C4-2B (cell line): Measurements from ENCODE around the gene BTD.
"Not testable (repeated sequence)": the region's sequence is repeated elsewhere in the genome, so short reads cannot be mapped to it uniquely, and the experiment has no call there.

Experiments
- H3K27ac ChIP-seq: fragments of 450-650 bp; 2 replicates; pipeline ENCODE4 v1.5.1; 2017
- CTCF ChIP-seq: fragments of 450-650 bp; conservative IDR thresholded peaks from 2 replicates; pipeline ENCODE4 v1.5.1; 2017; ENCODE audit warnings: mild to moderate bottlenecking
- ZFX ChIP-seq: fragments of 450-650 bp; IDR thresholded peaks from 2 replicates; pipeline ENCODE4 v1.6.1; 2017

Gene BTD

DNA sequence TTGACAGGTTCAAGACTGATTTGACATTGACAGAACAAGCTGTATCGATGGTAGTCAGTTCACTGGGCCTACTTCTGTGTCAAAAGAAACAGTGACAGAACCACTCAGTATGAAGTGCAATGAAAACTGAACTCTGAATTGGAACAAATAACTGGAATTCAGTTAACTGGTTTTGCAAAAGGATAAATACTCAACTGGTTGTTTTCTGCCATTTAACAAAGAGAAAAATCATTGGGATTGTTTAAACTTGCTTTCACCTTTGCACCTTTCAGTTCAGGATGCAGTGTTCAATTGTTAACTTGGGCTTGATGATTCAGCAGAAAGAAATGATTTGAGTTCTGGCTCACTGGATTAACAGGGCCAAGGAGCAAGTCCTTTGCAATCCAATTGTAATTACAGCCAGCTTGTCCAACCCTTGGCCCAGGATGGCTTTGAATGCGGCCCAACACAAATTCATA is 4.9 kb downstream of the BTD start:
- TF ChIP-seq ZFX, result no peak
- H3K27ac ChIP-seq, result no peak overlapping the region; the same call in 1 of the 2 replicates

DNA sequence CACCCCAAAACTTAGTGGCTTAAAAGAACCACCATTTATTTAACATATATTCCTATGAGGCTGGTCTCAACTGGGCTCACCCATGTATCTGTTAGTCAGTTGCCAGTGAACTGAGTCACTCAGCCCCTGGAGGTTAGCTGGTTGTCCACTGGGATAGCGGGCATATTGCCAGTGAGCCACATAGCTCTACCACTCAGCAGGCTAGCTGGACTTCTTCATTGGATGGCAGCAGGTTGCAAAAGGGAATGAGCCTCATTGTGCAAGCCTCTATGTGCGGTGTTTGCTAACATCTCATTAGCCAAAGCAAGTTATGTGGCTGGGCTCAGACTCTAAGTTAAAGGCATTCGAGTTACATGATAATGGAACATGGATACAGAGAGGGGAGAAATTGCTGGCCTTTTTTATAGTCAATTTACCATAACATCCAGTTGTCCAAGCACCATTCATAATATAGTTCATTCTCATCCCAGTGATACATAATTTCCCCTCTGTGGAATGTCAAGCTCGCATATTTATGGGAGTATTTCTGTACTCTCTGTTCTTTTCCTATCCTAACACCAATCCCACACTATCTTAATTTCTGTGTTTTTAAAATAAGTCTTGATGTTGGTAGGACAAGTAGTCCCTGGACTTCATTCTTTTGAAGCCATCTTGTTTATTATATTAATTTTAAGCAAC is 8.7 kb downstream of the BTD start:
- H3K27ac ChIP-seq, result peak overlapping the region; percentile 13; the same call in 1 of the 2 replicates
- TF ChIP-seq CTCF (no peak), ZFX (no peak)

GRCh38 chr3:15611018-15611417 is 9.5 kb downstream of the BTD start:
- peak overlapping the region; percentile 64; the same call in 1 of the 2 replicates for H3K27ac ChIP-seq
- TF ChIP-seq CTCF (no peak), ZFX (no peak)

- no peak overlapping the region for H3K27ac ChIP-seq
Measured at GRCh38 chr3:15612001-15612400, 10.5 kb downstream of the BTD start.

DNA sequence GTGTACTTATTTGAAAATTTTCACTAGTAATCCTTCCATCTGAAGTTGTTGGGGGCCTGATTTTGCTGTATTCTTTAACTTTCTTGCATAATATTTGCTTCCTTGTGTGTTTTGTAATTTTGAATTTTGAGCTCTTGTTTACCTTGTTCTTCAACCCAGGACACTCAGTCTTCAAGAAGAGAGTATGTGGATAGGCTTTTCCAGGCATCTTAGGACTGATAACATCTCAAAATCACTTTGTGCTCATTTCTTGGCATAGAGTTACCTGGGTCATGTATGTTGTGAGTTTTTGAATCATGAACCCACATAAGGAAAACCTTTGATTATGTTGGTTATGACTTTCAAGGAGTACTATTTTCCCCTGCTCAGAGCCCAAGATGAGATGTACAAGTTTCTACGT is 13.4 kb downstream of the BTD start:
- TF ChIP-seq CTCF (no peak), ZFX (no peak)
- H3K27ac ChIP-seq, result peak overlapping the region; percentile 71

More at GRCh38 chr3:15612001-15612400, 10.5 kb downstream of the BTD start:
- TF ChIP-seq ZFX, result no peak

DNA sequence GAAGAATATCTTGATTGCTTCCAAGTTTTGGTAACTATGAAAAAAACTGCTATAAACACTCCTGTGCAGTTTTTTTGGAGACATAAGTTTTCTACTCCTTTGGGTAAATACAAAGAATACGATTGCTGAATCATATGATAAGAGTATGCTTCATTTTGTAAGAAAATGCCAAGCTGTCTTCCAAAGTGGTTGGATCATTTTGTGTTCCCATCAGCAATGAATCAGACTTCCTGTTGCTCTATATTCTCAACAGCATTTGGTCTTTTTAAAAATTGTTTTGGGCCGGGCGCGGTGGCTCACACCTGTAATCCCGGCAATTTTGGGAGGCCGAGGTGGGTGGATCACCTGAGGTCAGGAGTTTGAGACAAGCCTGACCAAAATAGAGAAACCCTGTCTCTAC is 14.5 kb downstream of the BTD start:
- peak overlapping the region; percentile 11; the same call in 1 of the 2 replicates for H3K27ac ChIP-seq
- TF ChIP-seq ZFX (no peak), CTCF (no peak)

- not testable (repeated sequence) for H3K27ac ChIP-seq
Measured at GRCh38 chr3:15619659-15620464, 18.3 kb downstream of the BTD start.

- no peak overlapping the region for H3K27ac ChIP-seq
- TF ChIP-seq CTCF, result no peak
- TF ChIP-seq ZFX, result no peak
Measured at GRCh38 chr3:15623535-15624440, 22.2 kb downstream of the BTD start.
